ENCODE data around the gene RETREG3. TPM values are rescaled to one million over a fixed set of nuclear protein-coding genes. Genes with fewer than 3 reads are reported as not detected.
"Not testable (repeated sequence)": the region's sequence is repeated elsewhere in the genome, so short reads cannot be mapped to it uniquely, and the experiment has no call there.

RETREG3 gene
- total and polyA plus RNA-seq, 9 of the 15 experiments (the other 6 are each of a cell fraction or from before 2014, with no cell fraction given), result 4.1 to 39.0 (median 16.9) TPM

DNA sequence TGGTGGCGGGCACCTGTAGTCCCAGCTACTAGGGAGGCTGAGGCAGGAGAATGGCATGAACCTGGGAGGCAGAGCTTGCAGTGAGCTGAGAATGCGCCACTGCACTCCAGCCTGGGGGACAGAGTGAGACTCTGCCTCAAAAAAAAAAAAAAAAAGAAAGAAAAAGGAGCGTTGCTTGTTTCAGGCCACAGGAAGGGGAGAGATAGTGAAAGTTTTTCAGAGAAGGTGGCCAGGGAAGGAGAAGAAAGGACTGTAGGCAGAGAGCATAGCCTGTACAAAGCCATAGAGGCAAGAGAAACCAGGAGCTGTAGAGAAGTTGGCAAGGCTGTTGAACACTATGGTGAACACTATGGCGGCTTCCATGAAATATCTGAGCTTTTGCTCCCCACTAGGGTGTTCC lies 68.6 kb downstream of the RETREG3 start:
- CTCF ChIA-PET (ENCODE audit: low intra/inter-chr PET ratio); BruUV-seq (replicated peaks): not testable (repeated sequence)

DNA sequence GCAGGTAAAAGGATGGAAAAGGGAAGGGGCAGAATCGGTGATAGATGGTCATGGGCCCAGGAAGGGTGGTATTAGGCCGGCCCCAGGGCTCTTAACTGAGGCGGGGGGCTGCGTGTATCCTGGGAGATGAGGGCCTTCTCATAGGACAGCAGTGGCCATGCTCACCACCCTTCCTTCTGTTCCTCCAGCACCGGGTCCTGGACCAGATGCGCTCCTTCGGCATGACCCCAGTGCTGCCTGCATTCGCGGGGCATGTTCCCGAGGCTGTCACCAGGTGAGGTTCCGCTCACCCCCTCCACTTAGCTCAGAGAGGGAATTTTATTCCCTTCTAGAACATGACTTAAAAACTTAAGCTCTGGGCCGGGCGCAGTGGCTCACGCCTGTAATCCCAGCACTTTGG lies 70.7 kb downstream of the RETREG3 start:
- H3K4me2 ChIP-seq (ENCODE audit: insufficient read depth, low read length), result no peak overlapping the region
- H3K27me3 ChIP-seq (ENCODE audit: control insufficient read depth in 2 of 2, insufficient read depth in 2 of 2, low read length in 2 of 2), result no peaks in the 10 kb centered on the region
- BruUV-seq (replicated peaks), result no TSS peak
- TF ChIP-seq POLR2G (IDR thresholded peaks at IDR 0.05; ENCODE audit: low read depth, low read length) (0 out of 2 replicates have a peak, but pooled peaks have one; percentile 26), TAF15 (IDR thresholded peaks at IDR 0.05; ENCODE audit: low read depth, low read length) (no peak)
- no peak for FAIRE-seq
- H3K79me2 ChIP-seq (ENCODE audit: control insufficient read depth, insufficient read depth, low read length), result peaks cover 17% of the 10 kb centered on the region
- POLR2A ChIA-PET, result interaction anchor here (1.6 kb wide), 1 partner anchor 16 kb away, joined by 4 read pairs; no protein-coding TSS in a partner anchor
- H3K9ac ChIP-seq (ENCODE audit: insufficient read depth in 1 of 2, low read depth in 2 of 2, low read length in 2 of 2), result peak overlapping the region in 1 of 2 experiments; percentile 70; a peak in 1 of 4 replicates
- DNase-seq (ENCODE audit: extremely low read depth in 1 of 4, low spot score in 3 of 4), result no peak
- peaks cover 23 to 49% of the 10 kb centered on the region in 2 experiments; a peak in 4 of 5 replicates for H3K4me1 ChIP-seq (replicated peaks in 1 of 2; ENCODE audit: control insufficient read depth in 2 of 2, insufficient read depth in 2 of 2, low read length in 2 of 2)
- no peak overlapping the region for H3K4me3 ChIP-seq
- no peak overlapping the region for H3K27ac ChIP-seq (ENCODE audit: extremely low read depth, low read depth, low read length)
- no peaks in the 10 kb centered on the region; the same call in 1 of the 2 replicates for H4K20me1 ChIP-seq (replicated peaks; ENCODE audit: control insufficient read depth, insufficient read depth, low read length)
- CTCF ChIA-PET (ENCODE audit: low intra/inter-chr PET ratio), result no interaction called here
- no peaks in the 10 kb centered on the region for H3K9me3 ChIP-seq (replicated peaks; ENCODE audit: control insufficient read depth, insufficient read depth, low read depth, low read length)
- in situ Hi-C loops (cut with MboI), result no loop called here
- no peak for ATAC-seq
- peaks cover 34% of the 10 kb centered on the region; the same call in 2 of the 3 replicates for H3K36me3 ChIP-seq (ENCODE audit: control insufficient read depth, insufficient read depth, low read length)
- no peak overlapping the region for H2AFZ ChIP-seq (ENCODE audit: low read depth, low read length)
- WGBS (ENCODE audit: insufficient coverage, low coverage, missing lambda C conversion rate), result 95% methylated on average over 14 of the region's 14 CpGs
- H3K9me1 ChIP-seq (ENCODE audit: control insufficient read depth, insufficient read depth, low read length), result no peaks in the 10 kb centered on the region
- intact Hi-C loops (cut with micrococcal nuclease), result no loop called here

More for the DNA sequence above, 68.6 kb downstream of the RETREG3 start:
- DNase-seq (ENCODE audit: extremely low read depth in 1 of 4, low spot score in 3 of 4); intact Hi-C loops (cut with micrococcal nuclease); H3K9ac ChIP-seq (ENCODE audit: insufficient read depth in 1 of 2, low read depth in 2 of 2, low read length in 2 of 2); H3K4me2 ChIP-seq (ENCODE audit: insufficient read depth, low read length); H3K9me3 ChIP-seq (replicated peaks; ENCODE audit: control insufficient read depth, insufficient read depth, low read depth, low read length); H2AFZ ChIP-seq (ENCODE audit: low read depth, low read length); FAIRE-seq; H4K20me1 ChIP-seq (replicated peaks; ENCODE audit: control insufficient read depth, insufficient read depth, low read length); in situ Hi-C loops (cut with MboI); ATAC-seq; H3K27me3 ChIP-seq (ENCODE audit: control insufficient read depth in 2 of 2, insufficient read depth in 2 of 2, low read length in 2 of 2); H3K9me1 ChIP-seq (ENCODE audit: control insufficient read depth, insufficient read depth, low read length); H3K4me3 ChIP-seq; H3K27ac ChIP-seq (ENCODE audit: extremely low read depth, low read depth, low read length): not testable (repeated sequence)
- Histone ChIP-seq H3K36me3 (ENCODE audit: control insufficient read depth, insufficient read depth, low read length) (peaks cover 40% of the 10 kb centered on the region; the same call in 2 of the 3 replicates), H3K4me1 (replicated peaks in 1 of 2; ENCODE audit: control insufficient read depth in 2 of 2, insufficient read depth in 2 of 2, low read length in 2 of 2) (peaks cover 15 to 41% of the 10 kb centered on the region in 2 experiments; a peak in 4 of 5 replicates), H3K79me2 (ENCODE audit: control insufficient read depth, insufficient read depth, low read length) (peaks cover 16% of the 10 kb centered on the region)
- POLR2A ChIA-PET, result interaction anchor here (0.6 to 1.5 kb wide), 2 partner anchors 21 to 26 kb away, joined by 3 read pairs; no protein-coding TSS in a partner anchor
- 89% methylated on average over 2 of the region's 4 CpGs for WGBS (ENCODE audit: insufficient coverage, low coverage, missing lambda C conversion rate)
